Midbrain (tissue), 1 donor: ENCODE results near the gene OXCT1.
A peak's percentile ranks its signal among the peaks of the same experiment; 100 is the strongest.

Source experiments
- DNase-seq: peaks from one replicate; lab custom pipeline; 2025; lab: John Stamatoyannopoulos, UW

Gene OXCT1

GRCh38 chr5:41869724-41870626 lies at the start of gene OXCT1:
Gene OXCT1, minus strand, starts transcription at chr5:41870425. Its CDS starts 67 bp downstream, at chr5:41870358.
- DNase-seq, result peak; percentile 76

- no peak for DNase-seq
Measured at GRCh38 chr5:41918105-41918504, 47.9 kb upstream of the OXCT1 start.

GRCh38 chr5:41908374-41909079 lies 38.3 kb upstream of the OXCT1 start:
- DNase-seq, result no peak

GRCh38 chr5:41906151-41906550 lies 35.9 kb upstream of the OXCT1 start:
- no peak for DNase-seq

- peak; percentile 100 for DNase-seq
Measured at GRCh38 chr5:41903892-41904799, 33.9 kb upstream of the OXCT1 start, which contains the start of gene RIMOC1. Gene RIMOC1, plus strand, starts transcription at chr5:41904344. Its CDS starts 24 bp downstream, at chr5:41904368.

GRCh38 chr5:41903382-41903891 lies 33.2 kb upstream of the OXCT1 start:
- no peak for DNase-seq

GRCh38 chr5:41896230-41896629 lies 26.0 kb upstream of the OXCT1 start:
- no peak for DNase-seq

- no peak for DNase-seq
Measured at GRCh38 chr5:41893074-41893851, 23.0 kb upstream of the OXCT1 start.

- no peak for DNase-seq
Measured at GRCh38 chr5:41892031-41892430, 21.8 kb upstream of the OXCT1 start.

GRCh38 chr5:41891066-41891707 lies 21.0 kb upstream of the OXCT1 start:
- no peak for DNase-seq

- DNase-seq, result no peak
Measured at GRCh38 chr5:41885286-41885685, 15.1 kb upstream of the OXCT1 start.

GRCh38 chr5:41883936-41884335 lies 13.7 kb upstream of the OXCT1 start:
- DNase-seq, result no peak

- no peak for DNase-seq
Measured at GRCh38 chr5:41883243-41883642, 13.0 kb upstream of the OXCT1 start.

- DNase-seq, result no peak
Measured at GRCh38 chr5:41882765-41883164, 12.5 kb upstream of the OXCT1 start.

- no peak for DNase-seq
Measured at GRCh38 chr5:41878643-41879478, 8.6 kb upstream of the OXCT1 start.

- no peak for DNase-seq
Measured at GRCh38 chr5:41878173-41878572, 7.9 kb upstream of the OXCT1 start.

GRCh38 chr5:41877408-41877807 lies 7.2 kb upstream of the OXCT1 start:
- no peak for DNase-seq

GRCh38 chr5:41876678-41877077 lies 6.5 kb upstream of the OXCT1 start:
- DNase-seq, result no peak

- no peak for DNase-seq
Measured at GRCh38 chr5:41875121-41875520, 4.9 kb upstream of the OXCT1 start.
